ENCODE data around the gene SYTL3.

The SYTL3 gene

DNA sequence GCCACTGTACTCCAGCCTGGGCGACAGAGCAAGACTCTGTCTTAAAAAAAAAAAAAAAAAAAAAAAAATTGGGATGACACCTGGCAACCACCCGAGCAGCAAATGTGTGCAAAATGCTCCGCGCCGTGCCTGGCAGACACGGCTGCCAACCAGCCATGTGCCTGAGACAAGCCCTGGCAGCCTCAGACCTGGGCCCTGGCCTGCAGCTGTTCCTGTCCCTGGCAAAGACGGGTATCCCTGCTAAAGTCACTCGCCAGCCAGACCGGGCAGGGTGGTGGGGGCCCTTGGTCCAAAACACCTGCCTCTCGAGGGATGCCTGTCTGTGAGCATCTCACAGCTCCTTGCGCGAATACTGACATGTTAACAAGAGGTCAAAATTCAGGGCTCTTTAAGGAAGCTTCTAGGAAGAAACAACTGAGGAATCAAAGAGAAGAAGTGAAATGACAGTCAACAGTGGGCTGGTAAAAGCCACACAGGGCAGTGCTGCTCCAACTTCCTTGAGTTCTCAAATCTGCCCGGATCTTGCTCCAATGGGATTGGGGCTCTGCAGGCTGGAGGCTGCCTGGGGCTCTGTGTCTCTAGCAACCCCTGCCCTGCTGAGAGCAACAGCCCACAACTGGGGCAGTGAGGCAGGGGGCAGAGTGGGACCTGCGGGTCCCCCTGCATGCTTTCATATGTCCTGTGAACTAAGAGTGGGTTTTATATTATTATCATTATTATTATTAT lies 53.4 kb downstream of the SYTL3 start:
- no peak for DNase-seq

- DNase-seq = peak; percentile 15
These were observed 54.3 kb downstream of the SYTL3 start for GRCh38 chr6:158703837-158704822.

- no peak for DNase-seq
These were observed 55.7 kb downstream of the SYTL3 start for GRCh38 chr6:158705386-158706126.

DNA sequence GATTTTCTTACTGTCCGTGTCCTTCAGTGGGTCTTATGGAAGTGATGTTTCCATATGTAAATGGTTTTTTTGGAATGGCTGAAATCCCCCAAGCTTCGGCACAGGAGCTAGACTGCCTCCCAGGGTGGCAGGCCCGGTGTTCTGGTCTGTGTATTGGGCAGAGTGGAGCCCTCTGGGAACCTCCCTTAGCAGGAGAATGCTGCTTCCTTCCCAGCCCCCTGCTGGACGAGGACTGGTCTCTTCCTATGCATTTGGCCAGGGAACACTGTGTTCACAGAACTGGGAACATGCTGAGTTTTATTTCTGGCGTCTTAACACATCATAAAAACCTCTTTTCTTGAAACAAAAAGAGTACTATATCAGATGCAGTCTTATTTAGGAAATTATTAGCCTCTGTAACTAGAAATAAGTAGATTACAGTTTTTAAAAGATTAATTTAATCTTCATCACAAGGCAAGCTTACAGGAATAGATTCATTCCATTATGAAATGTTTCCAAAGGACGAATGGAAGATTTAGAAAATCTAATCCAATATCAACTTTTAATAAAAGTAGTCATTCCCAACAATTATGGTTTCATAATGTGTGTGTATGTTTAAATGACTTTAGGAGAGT lies 56.6 kb downstream of the SYTL3 start:
- DNase-seq = no peak

GRCh38 chr6:158707120-158707820 lies 57.4 kb downstream of the SYTL3 start:
- DNase-seq = no peak

DNA sequence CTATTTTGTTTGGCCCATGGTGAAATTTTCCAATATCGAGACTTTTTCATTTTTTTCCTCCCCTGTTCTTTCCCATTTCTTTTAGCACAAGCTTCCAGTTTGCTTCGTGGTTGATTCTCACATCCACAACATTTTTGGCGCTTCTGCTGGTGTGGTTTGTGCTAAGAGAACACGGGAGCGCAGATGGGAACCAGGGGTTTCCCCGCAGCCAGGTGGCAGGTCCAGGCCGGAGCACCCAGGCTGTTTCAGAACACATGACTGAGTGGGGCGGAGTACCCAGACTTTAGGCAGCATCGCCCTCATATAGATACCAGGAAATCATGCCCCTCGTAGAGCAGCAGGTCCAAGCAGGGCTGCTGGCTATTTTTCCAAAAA lies 58.0 kb downstream of the SYTL3 start:
- no peak for DNase-seq

DNA sequence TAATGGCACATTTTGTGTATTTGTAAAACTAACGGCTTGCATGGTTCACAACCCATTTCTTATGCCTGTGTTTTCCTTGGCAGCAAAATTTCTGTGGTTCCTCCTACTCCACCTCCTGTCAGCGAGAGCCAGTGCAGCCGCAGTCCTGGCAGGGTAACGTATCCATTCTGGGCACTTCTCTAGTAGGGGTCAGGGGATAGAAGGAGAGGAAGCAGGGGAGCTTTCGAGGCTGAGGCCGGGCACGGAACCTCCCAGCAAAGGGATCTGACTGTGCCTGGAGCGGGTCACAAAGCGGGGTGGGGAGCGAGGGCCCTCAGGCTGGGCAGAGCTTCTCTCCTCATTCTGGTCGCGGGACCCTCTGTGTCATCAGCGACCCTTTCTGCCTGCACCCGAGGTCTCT lies 58.4 kb downstream of the SYTL3 start:
- no peak for DNase-seq

DNA sequence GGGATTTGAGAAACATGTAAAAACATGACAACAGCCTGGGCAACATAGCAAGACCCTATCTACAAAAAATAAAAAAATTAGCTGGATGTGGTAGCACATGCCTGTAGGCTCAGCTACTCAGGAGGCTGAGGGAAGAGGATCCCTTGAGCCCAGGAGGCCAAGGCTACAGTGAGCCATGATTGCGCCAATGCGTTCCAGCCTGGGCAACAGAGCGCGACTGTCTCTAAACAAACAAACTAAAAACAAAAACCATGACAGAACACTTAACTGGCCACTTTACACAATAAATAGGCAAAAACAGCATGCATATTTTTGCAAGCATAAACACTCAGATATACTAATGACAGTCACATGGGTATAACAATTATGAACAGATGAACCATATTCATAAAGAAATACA lies 60.0 kb downstream of the SYTL3 start:
- no peak for DNase-seq

DNA sequence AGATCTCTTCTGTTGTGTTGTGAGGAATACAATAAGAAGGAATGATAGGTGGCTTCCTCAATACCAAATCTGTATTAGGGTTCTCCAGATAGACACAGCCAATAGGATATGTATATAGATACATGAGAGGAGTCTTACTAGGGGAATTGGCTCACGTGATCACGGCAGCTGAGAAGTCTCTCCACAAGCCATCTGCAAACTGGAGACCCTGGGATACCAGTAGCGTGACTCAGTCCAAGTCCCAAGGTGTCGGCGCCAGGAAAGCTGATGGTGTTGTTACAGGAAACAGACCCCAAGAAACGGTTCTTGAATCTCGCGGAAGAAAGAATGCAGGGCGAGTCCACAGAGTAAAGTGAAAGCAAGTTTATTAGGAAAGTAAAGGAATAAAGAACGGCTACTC lies 61.4 kb downstream of the SYTL3 start:
- no peak for DNase-seq

DNA sequence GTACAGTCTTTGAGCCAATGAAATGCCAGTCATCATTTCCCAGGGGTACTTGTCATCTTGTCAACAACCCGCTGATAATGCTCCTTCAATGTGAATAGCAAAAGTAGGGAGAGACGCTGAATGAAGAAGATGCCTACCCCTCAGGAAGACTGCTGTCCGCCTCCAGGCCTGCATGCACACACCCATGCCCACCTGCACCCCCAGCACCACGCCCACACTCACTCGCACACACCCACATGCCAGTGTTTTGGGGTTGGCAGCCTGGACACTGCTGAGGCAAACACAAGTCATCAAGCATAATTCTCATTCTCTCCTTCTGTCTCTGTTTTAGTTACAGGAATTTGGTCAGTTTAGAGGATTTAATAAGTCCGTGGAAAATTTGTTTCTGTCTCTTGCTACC lies 63.6 kb downstream of the SYTL3 start:
- DNase-seq = no peak

DNA sequence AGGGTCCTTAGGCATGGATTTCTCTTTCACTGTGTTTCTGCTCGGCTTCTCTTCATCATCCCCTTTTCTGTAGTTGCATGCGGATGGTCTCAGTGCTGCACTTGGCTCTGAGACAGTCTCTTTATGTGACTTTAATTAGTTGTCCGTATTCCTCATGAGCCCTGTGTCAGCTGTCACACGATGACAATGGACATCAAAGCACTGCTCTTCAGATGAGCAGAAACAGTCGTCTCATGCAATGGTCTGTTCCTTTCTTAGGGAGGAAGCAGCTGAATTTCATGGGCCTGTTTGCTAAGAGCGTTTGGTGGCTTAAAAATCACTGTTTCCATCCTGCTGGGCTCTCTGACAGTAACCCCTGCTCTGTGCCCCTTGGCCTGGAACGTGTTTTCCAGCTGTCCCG lies 64.9 kb downstream of the SYTL3 start:
- no peak for DNase-seq

DNA sequence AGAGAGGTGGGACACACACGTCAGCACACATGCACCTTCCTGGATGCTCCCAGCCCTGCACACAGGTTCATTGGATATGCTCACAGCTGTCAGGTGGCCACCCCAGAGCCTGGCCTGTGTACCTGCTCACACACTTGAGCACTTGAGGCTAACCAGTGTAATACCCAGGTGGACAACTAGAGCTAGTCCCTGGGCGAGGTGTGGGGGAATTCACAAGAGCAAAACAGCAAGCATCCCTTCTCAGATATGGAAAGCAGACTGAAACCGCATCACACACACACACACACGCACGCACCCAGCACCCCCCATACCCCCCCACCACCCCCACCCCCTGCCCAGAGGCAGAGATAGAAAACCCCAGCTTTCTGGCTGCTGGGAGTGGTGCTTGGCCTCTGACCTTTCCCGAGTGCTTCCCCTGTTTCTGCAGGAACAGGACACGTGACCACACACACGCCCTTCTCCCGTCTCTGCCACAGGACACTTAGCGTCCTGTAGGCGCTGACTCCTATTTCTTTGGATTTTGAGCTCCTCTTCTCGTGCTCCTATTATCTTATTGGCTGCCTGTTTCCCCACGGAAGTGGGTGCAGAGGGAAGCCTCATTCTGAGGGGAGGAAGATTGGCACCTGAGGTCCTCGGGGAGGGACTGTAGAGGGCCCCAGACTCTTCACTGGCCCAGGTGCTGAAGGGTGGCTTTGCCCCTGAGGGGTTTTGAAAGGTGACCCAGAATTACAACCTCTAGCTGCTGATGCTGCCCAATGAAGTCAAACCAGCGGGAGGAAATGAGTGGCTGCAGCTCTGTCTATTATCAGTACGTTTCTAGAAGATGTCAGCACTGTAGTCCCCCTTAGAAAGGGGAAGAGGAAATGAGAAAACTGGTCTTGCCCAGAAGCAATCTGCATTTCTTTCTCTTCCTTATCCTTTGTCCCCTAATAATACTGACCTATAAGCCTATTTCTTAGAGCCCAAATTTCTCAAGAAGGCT lies 65.8 kb downstream of the SYTL3 start:
- DNase-seq = no peak

GRCh38 chr6:158717341-158718330 lies 67.8 kb downstream of the SYTL3 start:
- no peak for DNase-seq

GRCh38 chr6:158718461-158719046 lies 68.7 kb downstream of the SYTL3 start:
- DNase-seq = no peak

DNA sequence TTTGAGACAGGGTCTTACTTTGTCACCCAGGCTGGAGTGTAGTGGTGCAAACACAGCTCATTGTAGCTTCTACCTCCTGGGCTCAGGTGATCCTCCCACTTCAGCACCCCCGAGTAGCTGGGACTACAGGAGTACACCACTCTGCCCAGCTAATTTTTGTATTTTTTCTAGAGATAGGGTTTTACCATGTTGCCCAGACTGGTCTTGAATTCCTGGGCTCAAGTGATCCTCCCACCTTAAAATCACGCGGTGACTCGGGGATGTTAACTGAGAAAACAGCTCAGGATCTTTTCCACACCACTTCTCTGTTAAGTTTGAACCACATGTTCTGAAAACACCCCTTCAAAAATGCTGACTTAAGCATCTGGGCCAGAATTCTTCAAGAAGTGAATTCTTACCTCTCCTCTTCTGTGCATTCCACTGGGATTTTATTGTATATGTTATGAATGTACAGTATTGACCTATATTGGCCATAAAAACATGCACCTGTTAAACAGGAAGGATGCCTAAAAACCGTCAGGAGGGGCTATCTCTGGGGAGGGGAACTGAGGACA lies 72.4 kb downstream of the SYTL3 start:
- DNase-seq = no peak

DNA sequence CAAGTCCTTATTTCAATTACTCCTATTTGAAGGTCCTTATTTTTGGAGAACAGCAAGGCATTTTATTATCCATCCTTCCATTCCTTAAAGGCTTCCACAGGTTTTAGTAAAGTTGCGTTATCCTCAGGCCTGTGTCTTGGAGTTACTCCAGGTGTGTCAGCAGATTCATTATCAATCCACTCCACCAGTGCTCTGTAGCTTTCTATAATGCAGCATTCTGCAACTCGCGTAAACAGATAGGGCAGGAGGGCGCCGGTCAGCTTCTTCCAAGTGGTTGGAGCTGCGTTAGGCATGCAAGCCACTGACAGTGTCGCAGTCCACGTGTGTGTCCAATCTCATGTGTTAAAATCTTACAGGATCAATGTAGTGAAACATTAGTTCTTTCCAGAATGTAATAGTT lies 75.8 kb downstream of the SYTL3 start:
- DNase-seq = no peak

- DNase-seq = no peak
These were observed 80.2 kb downstream of the SYTL3 start for GRCh38 chr6:158729906-158730540.

DNA sequence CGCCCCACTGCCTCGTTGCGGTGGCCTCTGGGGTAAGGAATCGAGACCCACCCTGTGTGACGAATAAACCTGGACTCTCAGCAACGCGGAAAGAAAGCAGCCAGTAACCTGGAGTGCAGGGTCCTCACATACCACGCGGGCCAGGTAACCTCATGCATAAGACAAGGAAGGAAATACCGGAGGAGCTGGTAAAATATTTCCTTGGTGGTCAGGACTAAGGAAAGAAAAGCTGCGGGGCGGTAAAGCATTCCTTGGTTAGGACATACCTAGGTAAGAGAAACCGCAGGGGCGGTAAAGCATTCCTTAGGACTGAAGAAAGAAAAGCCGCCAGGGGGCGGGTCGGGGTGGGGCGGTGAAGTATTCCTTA lies 80.7 kb downstream of the SYTL3 start:
- DNase-seq = no peak

- DNase-seq = no peak
These were observed 85.2 kb downstream of the SYTL3 start for GRCh38 chr6:158735009-158735408.

Data from NCI-H510A (cell line).